GM18907 (cell line): ENCODE results near the gene HS1BP3.

Experiments used
- ATAC-seq: cut with Tn5 transposase; IDR thresholded peaks from one replicate; pipeline ENCODE4 v1.9.1; 2021; ENCODE audit warnings: mild to moderate bottlenecking, moderate library complexity; ENCODE audit not compliant: unreplicated experiment

HS1BP3 gene

DNA sequence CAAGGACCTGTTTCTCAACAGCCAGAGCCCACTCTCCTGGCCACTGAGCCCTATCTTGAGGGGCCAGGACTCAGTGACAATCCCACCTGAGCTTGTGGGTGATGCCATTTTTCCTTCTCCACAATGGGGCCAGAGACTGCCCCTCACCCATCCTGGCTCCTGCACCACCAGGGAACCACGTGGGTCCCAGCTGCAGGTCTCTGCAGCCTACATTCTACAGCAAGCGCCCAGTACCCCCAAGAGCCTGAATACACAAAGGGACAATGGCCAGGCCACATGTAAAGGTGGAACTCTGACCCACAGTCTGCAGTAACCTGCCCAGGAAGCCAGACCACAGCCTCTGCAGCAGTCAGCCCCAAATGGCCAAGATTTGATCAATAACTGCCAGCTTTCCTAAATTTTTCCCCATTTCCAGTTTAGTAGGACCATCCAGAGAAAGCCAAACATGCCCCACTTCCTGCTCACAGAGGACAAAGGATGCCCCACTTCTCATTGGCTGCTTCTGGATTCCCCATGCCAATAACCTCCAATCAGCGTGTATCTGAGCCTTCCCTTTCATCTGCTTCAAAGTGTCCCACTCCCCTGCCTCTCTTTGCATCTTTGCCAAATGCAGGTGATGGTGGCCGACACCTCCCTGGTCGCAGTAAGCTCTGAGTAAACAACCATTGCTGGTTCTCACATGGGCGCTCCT, 19.1 kb downstream of the HS1BP3 start:
- no peak for ATAC-seq

GRCh38 chr2:20630967-20631366, 19.9 kb downstream of the HS1BP3 start:
- no peak for ATAC-seq

GRCh38 chr2:20629581-20630171, 21.2 kb downstream of the HS1BP3 start:
- ATAC-seq, result no peak

DNA sequence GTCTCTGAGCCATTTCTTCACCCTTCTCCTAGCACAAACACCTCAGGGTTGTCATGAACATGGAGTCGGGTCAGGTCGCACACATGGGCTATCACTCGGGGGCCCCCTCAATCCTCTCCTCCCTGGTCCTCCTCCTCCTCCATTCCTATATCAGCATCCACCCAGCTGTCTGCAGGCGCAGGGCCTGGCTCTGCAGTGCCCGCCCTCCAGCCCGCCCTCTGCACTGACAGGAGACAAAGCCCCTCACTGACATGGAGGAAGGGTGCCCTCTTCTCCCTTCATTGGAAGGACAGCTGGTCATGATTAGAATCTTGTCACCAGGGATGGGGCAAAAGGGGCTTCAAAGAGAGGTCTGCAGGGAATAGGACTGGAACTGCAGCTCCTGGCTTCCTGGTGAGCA, 21.7 kb downstream of the HS1BP3 start:
- no peak for ATAC-seq

DNA sequence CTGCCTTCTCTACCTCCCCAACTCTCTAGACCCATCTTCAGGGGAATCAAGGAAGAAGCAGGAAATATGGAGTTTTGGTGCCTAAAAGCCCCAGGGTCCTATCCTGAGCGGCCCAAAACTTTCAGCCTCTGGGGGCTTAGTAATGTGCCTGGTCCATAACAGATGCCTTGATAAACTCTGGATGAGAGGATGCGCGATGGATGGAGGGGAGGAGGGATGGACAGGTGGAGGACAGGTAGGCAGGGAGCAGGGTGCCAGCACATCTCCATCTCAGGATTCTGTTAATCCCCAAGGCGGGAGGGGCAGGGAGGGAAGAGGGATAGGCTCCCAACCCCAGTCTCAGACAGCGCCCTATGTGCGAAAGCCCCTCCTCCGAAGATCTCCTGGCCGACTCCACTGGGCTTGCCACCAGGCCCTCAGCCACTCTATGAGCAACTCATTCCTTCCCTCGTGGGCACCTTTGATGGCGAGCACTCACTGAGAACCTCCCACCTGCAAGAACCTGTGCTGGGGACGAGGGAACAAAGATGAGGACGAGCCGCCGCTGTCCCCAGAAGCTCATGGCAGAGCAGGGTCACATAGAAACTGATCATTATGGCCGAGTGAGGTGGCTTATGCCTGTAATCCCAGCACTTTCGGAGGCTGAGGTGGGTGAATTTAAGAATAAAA, 23.1 kb downstream of the HS1BP3 start:
- no peak for ATAC-seq

DNA sequence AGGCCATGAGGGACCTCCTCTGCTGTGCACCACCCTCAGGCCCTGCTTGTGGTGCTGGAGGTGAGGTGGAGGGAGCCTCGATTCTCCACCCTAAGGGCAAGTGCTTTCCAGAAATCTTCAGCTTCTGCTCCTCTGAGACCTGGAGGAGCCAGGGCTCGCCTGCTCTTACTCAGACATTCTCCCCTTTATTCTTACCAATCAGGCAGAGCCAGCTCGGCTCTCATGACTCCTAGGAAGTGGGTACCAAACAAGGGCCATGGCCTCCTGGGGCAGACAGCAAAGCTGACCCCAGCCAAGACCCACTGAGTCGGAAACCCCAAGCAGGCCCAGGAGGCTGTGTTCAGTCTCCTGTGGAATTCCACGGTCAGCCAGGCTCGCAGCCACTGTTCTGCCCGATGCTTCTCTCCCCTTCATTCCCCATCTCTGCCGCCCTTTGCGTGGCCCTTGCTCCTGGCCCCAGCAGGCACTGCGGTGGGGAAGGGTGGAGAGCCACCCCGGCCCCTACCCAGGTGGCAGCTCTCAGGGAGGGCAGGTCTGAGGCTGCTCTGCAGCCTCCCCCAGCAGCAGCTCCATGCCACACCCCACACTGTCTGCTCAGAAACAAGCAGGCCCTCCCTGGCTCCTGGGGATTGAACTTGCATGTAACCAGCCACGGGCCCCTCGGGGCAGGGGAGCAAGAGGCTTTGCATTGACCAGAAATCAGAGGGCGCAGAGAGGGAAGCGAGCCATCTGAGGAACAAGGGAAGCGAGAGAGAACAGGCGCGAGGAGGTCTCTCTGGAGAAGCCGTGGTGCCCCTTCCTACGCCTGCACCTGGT, 24.0 kb downstream of the HS1BP3 start:
- ATAC-seq, result no peak

GRCh38 chr2:20626392-20626697, 24.6 kb downstream of the HS1BP3 start:
- ATAC-seq, result no peak

GRCh38 chr2:20625491-20626391, 25.2 kb downstream of the HS1BP3 start:
- no peak for ATAC-seq

GRCh38 chr2:20624884-20625485, 25.9 kb downstream of the HS1BP3 start:
- no peak for ATAC-seq

DNA sequence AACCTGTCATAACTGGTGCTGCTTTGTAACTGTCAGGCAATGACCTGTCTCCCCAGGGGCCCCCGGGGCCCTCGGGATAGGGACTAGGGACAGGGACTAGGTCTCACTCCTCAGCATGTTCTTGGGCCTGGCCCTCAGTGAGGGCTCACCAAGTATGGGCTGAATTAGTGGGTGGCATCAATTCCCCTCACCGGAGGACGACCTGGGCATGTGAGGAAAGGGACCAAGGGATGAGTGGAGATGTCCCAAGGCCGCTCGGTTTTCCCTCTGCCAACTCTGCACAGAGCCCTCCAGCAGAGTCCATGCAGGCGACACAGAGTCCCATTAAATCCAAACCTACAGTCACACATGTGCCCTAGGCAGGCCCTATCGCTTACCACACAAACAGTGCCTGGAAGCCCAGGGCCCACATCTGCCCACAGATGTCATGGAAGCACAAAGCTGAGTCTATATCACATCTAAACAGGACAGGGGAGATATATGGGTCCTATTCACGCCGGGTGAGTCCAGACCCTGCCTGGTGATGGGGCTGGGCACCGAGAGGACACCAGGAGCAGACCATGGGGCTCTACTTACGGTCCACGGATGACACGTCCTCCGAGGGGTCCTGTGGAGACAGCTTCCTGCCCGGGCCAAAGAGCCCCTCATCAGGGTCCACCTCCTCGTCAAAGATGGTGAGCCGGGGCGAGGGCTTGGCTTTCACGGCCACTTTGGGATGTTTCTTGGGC, 26.6 kb downstream of the HS1BP3 start:
- ATAC-seq, result no peak

DNA sequence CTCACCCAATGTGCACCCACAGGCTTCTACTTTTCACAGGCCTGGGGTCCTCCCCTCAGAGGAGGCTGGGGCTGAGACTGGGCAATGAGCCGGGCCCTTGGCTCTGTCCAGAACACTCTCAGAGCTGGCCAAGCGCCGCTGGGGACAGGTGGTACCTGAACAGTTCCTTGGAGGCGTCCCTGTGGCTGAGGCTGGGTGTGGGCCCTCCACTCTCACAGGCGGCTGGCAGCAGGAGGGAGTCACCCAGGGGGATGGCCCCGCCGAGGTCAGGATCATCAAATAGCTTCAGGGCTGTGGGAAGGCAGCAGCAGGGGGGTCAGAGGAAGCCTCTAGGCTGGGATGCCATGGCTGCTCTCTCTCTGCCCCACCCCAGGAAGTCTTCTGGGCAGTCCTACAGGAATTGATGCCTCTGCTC, 27.1 kb downstream of the HS1BP3 start:
- no peak for ATAC-seq

DNA sequence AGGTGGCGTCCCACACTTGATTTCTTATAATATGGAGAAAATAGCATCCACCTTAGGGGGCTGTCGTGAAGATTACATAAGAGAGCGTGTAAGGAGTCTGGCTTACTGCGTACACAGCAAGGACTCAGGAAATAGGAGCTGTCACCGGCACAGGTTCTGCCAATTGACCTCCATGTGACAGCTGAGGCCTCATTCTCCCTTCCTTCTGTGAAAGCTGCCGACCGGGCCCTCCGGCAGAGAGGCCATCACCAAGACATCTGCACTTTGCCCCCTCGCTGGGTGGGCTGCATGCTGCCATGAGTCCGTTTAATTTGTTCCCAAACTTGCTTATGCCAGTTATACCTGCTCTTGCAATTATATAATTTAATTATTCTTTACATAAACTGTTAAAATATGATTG, 27.7 kb downstream of the HS1BP3 start:
- ATAC-seq, result no peak

DNA sequence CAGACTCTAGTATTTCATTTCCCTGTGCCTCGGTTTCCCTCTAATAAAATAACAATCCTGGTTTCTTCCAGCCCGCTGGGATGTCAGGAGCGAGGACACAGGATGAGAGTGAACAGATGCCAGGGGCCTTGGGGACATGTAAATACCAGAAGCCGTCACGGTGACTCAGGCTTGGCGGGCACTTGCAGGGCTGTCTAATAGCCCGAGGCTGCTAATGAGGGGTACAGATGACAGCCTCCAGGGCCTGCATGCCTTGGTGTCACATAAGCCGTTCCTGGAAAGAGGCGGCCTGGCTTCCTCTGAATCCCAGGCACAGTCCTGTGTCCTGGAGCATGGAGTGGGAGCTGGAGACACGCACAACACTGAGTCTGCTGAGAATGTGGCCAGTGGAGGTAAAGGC, 28.2 kb downstream of the HS1BP3 start:
- no peak for ATAC-seq

GRCh38 chr2:20622296-20622686, 28.6 kb downstream of the HS1BP3 start:
- no peak for ATAC-seq

DNA sequence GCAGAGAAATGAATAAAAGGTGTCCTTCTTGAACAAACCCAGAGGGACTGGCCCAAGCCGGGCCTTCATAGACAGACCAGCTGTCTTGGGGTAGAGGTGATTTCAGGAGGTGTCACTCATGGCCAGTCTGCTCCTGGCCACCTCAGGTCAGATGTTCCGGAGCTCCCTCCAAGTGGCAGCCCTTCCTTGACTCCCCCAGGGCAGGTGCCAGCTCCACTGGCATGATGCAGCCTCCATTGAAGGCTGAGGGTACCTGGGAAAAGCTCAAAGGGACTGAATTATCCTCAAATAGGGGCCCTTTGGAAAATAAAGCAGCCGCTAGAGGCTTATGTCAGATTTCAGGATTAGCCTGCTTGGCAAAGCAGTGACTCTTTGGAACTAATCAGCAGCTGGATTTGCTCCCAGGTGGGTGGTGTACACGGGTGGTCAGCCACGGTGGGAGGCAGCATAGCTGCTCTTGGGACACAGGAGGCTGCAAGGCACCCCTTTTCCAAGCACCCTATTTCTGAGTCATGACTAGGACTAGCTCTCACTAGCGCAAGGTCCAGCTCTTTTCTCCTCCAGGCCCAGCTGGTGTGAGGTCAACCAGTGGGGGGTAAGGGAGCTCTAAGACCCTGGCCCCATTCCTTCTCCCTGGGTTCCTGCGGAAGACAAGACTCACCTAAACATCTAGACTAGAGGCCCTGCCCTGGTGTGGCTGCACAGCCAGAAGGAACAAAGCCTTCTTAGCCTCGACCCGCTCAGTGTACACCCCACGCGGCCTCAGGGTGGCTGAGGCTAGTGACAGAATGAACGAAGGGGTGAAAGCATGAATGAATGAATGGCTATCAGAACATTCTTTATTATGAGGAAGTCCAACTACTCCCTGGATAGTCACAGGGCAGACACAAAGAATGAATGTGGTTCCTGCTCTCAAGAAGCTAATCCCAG, 29.3 kb downstream of the HS1BP3 start:
- ATAC-seq, result no peak

DNA sequence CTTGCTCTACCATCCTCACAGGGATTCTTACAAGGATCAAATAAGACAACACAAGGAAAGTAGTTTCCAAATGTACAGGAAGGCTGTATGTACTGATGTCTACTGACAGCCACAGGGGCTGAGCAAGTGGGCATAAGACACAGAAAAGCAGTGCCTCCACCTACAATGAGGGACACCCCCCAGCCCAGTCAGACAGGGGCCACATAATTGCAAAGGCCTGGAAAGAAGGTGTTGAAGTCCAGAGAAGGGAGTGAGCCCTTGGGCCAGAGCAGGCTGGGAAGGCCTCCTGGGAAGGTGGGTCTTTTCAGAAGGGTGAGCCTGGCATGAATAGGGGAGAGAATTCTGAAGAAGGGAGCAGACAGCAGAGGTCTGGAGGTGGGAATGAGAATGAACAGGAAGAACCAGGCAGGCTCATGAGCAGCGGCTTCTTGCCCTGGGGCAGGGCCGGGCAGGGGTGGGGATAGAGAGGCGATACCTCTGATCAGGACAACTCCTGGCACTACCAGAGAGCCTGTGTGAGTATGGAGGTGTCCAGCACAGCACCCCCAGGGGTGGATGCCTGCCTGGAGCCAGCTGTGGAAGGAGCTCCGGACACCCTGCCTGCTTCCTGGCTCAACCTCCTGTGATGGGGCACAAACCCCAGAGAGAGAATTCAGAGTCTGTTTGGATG, 30.1 kb downstream of the HS1BP3 start:
- ATAC-seq, result no peak

GRCh38 chr2:20620271-20620681, 30.6 kb downstream of the HS1BP3 start:
- no peak for ATAC-seq

- ATAC-seq, result no peak
These were observed 31.3 kb downstream of the HS1BP3 start for GRCh38 chr2:20619624-20620024.
